Measurements from ENCODE around the gene PPP1R12B. TPM values are rescaled to one million over a fixed set of nuclear protein-coding genes. Genes with fewer than 3 reads are reported as not detected.

Gene PPP1R12B
- total and polyA plus RNA-seq, 2 donors (not counting 1 experiment from before 2014, with no cell fraction given): 13.4 to 21.7 TPM

GRCh38 chr1:202355944-202356553 lies 7.5 kb downstream of the PPP1R12B start:
- Histone ChIP-seq H2AFZ (ENCODE audit: low read length) (no peak overlapping the region), H3K36me3 (ENCODE audit: control insufficient read depth, insufficient read depth, low read length) (no peaks in the 10 kb centered on the region), H3K27me3 (ENCODE audit: control insufficient read depth, insufficient read depth, low read length) (no peaks in the 10 kb centered on the region), H3K4me3 (replicated peaks in 1 of 4; ENCODE audit: control extremely low read depth in 1 of 4, insufficient read depth in 1 of 4, low read depth in 3 of 4, low read length in 4 of 4) (no peak overlapping the region), H3K9me3 (ENCODE audit: control insufficient read depth, insufficient read depth, low read depth, low read length) (no peaks in the 10 kb centered on the region), H3K9ac (ENCODE audit: insufficient read depth, low read length) (no peak overlapping the region), H3K4me2 (ENCODE audit: extremely low read depth, insufficient read depth, low read length) (no peak overlapping the region), H4K20me1 (ENCODE audit: control insufficient read depth, extremely low read depth, insufficient read depth, low read length) (no peaks in the 10 kb centered on the region), H3K27ac (ENCODE audit: insufficient read depth, low read length) (no peak overlapping the region), H3K79me2 (ENCODE audit: control insufficient read depth, insufficient read depth, low read length) (peaks cover 2% of the 10 kb centered on the region), H3K4me1 (ENCODE audit: control insufficient read depth, extremely low read depth, insufficient read depth, low read length) (no peaks in the 10 kb centered on the region)
- TF ChIP-seq CTCF (conservative IDR thresholded peaks at IDR 0.05 in 1 of 2, IDR thresholded peaks at IDR 0.05 in 1 of 2; ENCODE audit: low read depth in 1 of 2, low read length in 2 of 2) (no peak), EZH2 (IDR thresholded peaks at IDR 0.05; ENCODE audit: low read length, missing control alignments) (no peak)
- DNase-seq (ENCODE audit: low read depth in 2 of 2): no peak

- Histone ChIP-seq H3K4me3 (replicated peaks in 1 of 4; ENCODE audit: control extremely low read depth in 1 of 4, insufficient read depth in 1 of 4, low read depth in 3 of 4, low read length in 4 of 4) (no peak overlapping the region), H3K4me2 (ENCODE audit: extremely low read depth, insufficient read depth, low read length) (no peak overlapping the region), H3K9ac (ENCODE audit: insufficient read depth, low read length) (no peak overlapping the region), H3K27ac (ENCODE audit: insufficient read depth, low read length) (no peak overlapping the region), H3K36me3 (ENCODE audit: control insufficient read depth, insufficient read depth, low read length) (no peaks in the 10 kb centered on the region), H2AFZ (ENCODE audit: low read length) (no peak overlapping the region), H3K27me3 (ENCODE audit: control insufficient read depth, insufficient read depth, low read length) (no peaks in the 10 kb centered on the region), H3K9me3 (ENCODE audit: control insufficient read depth, insufficient read depth, low read depth, low read length) (no peaks in the 10 kb centered on the region), H3K4me1 (ENCODE audit: control insufficient read depth, extremely low read depth, insufficient read depth, low read length) (no peaks in the 10 kb centered on the region), H4K20me1 (ENCODE audit: control insufficient read depth, extremely low read depth, insufficient read depth, low read length) (no peaks in the 10 kb centered on the region), H3K79me2 (ENCODE audit: control insufficient read depth, insufficient read depth, low read length) (no peaks in the 10 kb centered on the region)
- no peak for DNase-seq (ENCODE audit: low read depth in 2 of 2)
- TF ChIP-seq EZH2 (IDR thresholded peaks at IDR 0.05; ENCODE audit: low read length, missing control alignments) (no peak), CTCF (conservative IDR thresholded peaks at IDR 0.05 in 1 of 2, IDR thresholded peaks at IDR 0.05 in 1 of 2; ENCODE audit: low read depth in 1 of 2, low read length in 2 of 2) (no peak)
These were observed 9.0 kb downstream of the PPP1R12B start for GRCh38 chr1:202357506-202357905.

- H3K4me3 ChIP-seq (replicated peaks in 1 of 4; ENCODE audit: control extremely low read depth in 1 of 4, insufficient read depth in 1 of 4, low read depth in 3 of 4, low read length in 4 of 4): no peak overlapping the region
- H3K27ac ChIP-seq (ENCODE audit: insufficient read depth, low read length): no peak overlapping the region
- H4K20me1 ChIP-seq (ENCODE audit: control insufficient read depth, extremely low read depth, insufficient read depth, low read length): no peaks in the 10 kb centered on the region
- no peak overlapping the region for H2AFZ ChIP-seq (ENCODE audit: low read length)
- no peaks in the 10 kb centered on the region for H3K79me2 ChIP-seq (ENCODE audit: control insufficient read depth, insufficient read depth, low read length)
- H3K9me3 ChIP-seq (ENCODE audit: control insufficient read depth, insufficient read depth, low read depth, low read length): no peaks in the 10 kb centered on the region
- no peak overlapping the region for H3K4me2 ChIP-seq (ENCODE audit: extremely low read depth, insufficient read depth, low read length)
- no peaks in the 10 kb centered on the region for H3K4me1 ChIP-seq (ENCODE audit: control insufficient read depth, extremely low read depth, insufficient read depth, low read length)
- H3K27me3 ChIP-seq (ENCODE audit: control insufficient read depth, insufficient read depth, low read length): no peaks in the 10 kb centered on the region
- H3K9ac ChIP-seq (ENCODE audit: insufficient read depth, low read length): no peak overlapping the region
- TF ChIP-seq CTCF (conservative IDR thresholded peaks at IDR 0.05 in 1 of 2, IDR thresholded peaks at IDR 0.05 in 1 of 2; ENCODE audit: low read depth in 1 of 2, low read length in 2 of 2) (no peak), EZH2 (IDR thresholded peaks at IDR 0.05; ENCODE audit: low read length, missing control alignments) (no peak)
- DNase-seq (ENCODE audit: low read depth in 2 of 2): no peak
- no peaks in the 10 kb centered on the region for H3K36me3 ChIP-seq (ENCODE audit: control insufficient read depth, insufficient read depth, low read length)
These were observed 12.7 kb downstream of the PPP1R12B start for GRCh38 chr1:202361224-202361623.
